DOHH2 (cell line): ENCODE measurements around the gene ZFX.

Source experiments
- CTCF ChIP-seq: fragments of 200-600 bp; sonication (generic); IDR thresholded peaks from one replicate; pipeline ENCODE4 v1.5.1; 2014; ENCODE audit warnings: antibody characterized with exemption, mild to moderate bottlenecking, low read depth, low read length; ENCODE audit not compliant: poor library complexity, severe bottlenecking
- EZH2phosphoT487 ChIP-seq: fragments of 200-600 bp; sonication (generic); IDR thresholded peaks from 2 replicates; pipeline ENCODE4 v1.6.1; 2017; ENCODE audit warnings: borderline replicate concordance, mild to moderate bottlenecking, antibody characterized with exemption, low read length, moderate library complexity, mixed read lengths

- no peak for TF ChIP-seq CTCF
- no peak for TF ChIP-seq EZH2phosphoT487
Measured at GRCh38 chrX:24202465-24203031, 53.0 kb downstream of the ZFX start.
